Testis (tissue), 5 donors: ENCODE data around the gene TMUB1. TPM values are rescaled to one million over a fixed set of nuclear protein-coding genes. Genes with fewer than 3 reads are reported as not detected.

ENCODE experiments used
- DNase-seq: peaks from one replicate; pipeline ENCODE4 v3.0.0-alpha.2; 2019
- H3K27ac ChIP-seq, 2 donors: fragments of 200-600 bp; sonication (generic); one replicate each; pipeline ENCODE4 v1.5.1; 2019
- H3K27me3 ChIP-seq: fragments of 200-600 bp; sonication (generic); one replicate; pipeline ENCODE4 v1.5.1; 2019
- H3K36me3 ChIP-seq: fragments of 200-600 bp; sonication (generic); one replicate; pipeline ENCODE4 v1.5.1; 2017; ENCODE audit warnings: low read depth; ENCODE audit errors: missing control alignments
- H3K4me1 ChIP-seq: fragments of 200-600 bp; sonication (generic); one replicate; pipeline ENCODE4 v1.5.1; 2019
- H3K4me3 ChIP-seq, 2 donors: fragments of 200-600 bp; sonication (generic); one replicate each; pipeline ENCODE4 v1.5.1; 2017 to 2019
- H3K9me3 ChIP-seq: fragments of 200-600 bp; sonication (generic); one replicate; pipeline ENCODE4 v1.5.1; 2017
- POLR2A ChIP-seq: fragments of 450-650 bp; IDR thresholded peaks from one replicate; pipeline ENCODE4 v1.6.1; 2017; ENCODE audit warnings: antibody characterized with exemption, mild to moderate bottlenecking, moderate library complexity
- WGBS, 2 donors: methylation state at CpG; one replicate each; pipeline ENCODE4 v1.1.5; 2018; 5-methylcytosine and 5-hydroxymethylcytosine counted together
- intact Hi-C: fragments of 100-400 bp; cut with DNase I; formaldehyde crosslinking; loops from one replicate; pipeline ENCODE4 v1.15.1; 2023; ENCODE audit warnings: low total_unique reads
- long read RNA-seq, 2 donors: transcript quantifications; one replicate each; lab custom pipeline, GENCODE V29; 2026
- polyA plus RNA-seq: library from polyadenylated mRNA; stranded (reverse); fragments of 350-450 nt; fragmentation: Illumina TruSeq; extraction: RNeasy Lipid Tissue Mini Kit (QIAGEN cat#74804); gene quantifications from one replicate; pipeline ENCODE4 v1.2.3, GENCODE V29; 2014; ENCODE audit warnings: low read depth, low replicate concordance; ENCODE audit not compliant: insufficient read depth
- total RNA-seq, 2 donors: library from RNA; depleted of rRNA; stranded (reverse); fragments of >200 nt; gene quantifications; one replicate each; pipeline ENCODE4 v1.2.3, GENCODE V29; 2016
- TF ChIP-seq, protein P1 (sequence below), 3 experiments: fragments of 450-650 bp in 2 of 3; fragments of 200-600 bp in 1 of 3; sonication (generic) in 1 of 3; IDR thresholded peaks; one replicate each; pipeline ENCODE4 v1.5.1; 2016 to 2019; ENCODE audit warnings: antibody characterized with exemption in 3 of 3, mild to moderate bottlenecking in 2 of 3, moderate library complexity in 1 of 3

Gene TMUB1, protein sequence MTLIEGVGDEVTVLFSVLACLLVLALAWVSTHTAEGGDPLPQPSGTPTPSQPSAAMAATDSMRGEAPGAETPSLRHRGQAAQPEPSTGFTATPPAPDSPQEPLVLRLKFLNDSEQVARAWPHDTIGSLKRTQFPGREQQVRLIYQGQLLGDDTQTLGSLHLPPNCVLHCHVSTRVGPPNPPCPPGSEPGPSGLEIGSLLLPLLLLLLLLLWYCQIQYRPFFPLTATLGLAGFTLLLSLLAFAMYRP
- total RNA-seq, result 10 to 100 TPM; 63.2 to 68.7 TPM
- polyA plus RNA-seq, result 30.8 TPM
- long read RNA-seq, donor 1, transcript TMUB1-203 (2 exons, 1,549 nt), result minor isoform, 9 of 27 reads
- long read RNA-seq, donor 1, transcript TMUB1-201 (3 exons, 1,353 nt), result major isoform, 17 of 27 reads
- long read RNA-seq, donor 1, partial matches to known transcripts, result 0 of 27 reads
- long read RNA-seq, donor 1, other reads (novel, unspliced or antisense), result 0 of 27 reads
- long read RNA-seq, donor 2, transcript TMUB1-201 (3 exons, 1,353 nt), result major isoform, 10 of 18 reads
- long read RNA-seq, donor 2, transcript TMUB1-203 (2 exons, 1,549 nt), result minor isoform, 7 of 18 reads
- long read RNA-seq, donor 2, partial matches to known transcripts, result 0 of 18 reads
- long read RNA-seq, donor 2, other reads (novel, unspliced or antisense), result 0 of 18 reads

DNA sequence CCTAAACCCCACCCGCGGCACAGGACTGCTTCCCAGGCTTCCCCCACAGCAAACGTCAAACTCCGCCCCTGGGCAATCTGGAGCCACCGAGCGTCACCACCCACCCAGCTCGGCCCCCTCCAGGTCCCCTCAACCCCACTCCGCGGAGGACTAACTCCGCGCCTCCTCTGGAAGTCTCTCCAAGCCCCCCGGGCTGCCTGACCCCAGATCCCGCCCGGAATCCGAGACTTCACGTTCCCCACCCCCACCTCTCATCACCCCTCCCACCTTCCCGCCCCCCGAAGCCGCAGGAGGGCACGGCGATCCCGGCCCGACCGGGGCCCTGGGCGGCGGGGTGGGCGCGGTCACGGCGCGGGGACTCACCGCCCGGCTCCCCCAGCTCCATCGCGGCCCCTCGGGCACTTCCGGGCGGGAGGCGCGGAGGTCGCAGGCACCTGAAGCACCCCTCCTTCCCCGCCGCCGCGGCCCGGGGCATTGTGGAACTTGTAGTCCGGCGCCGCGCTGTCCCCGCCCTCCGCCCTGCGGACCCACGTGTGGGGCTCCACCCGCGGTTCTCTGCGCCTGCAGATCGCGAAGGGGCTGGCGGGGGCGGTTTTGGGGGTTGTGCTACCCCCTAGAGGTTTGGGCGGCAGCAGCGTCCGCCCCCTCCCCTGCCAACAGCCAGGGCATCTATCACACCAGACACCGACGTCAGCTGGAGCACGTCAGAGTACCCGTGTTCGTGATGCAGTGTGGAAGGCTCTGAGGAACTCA is at the start of gene TMUB1:
Gene TMUB1 (minus strand): TSS at position 423 of the 753 bp plus-strand sequence. CDS start 930 bp downstream, outside the sequence.
- H3K4me1 ChIP-seq, result peaks cover 47% of the 10 kb centered on the region
- WGBS, 2 donors, result 0% methylated on average over 56 of the region's 69 CpGs; no CpG with 5 or more reads in 1 of the 2 donors

DNA sequence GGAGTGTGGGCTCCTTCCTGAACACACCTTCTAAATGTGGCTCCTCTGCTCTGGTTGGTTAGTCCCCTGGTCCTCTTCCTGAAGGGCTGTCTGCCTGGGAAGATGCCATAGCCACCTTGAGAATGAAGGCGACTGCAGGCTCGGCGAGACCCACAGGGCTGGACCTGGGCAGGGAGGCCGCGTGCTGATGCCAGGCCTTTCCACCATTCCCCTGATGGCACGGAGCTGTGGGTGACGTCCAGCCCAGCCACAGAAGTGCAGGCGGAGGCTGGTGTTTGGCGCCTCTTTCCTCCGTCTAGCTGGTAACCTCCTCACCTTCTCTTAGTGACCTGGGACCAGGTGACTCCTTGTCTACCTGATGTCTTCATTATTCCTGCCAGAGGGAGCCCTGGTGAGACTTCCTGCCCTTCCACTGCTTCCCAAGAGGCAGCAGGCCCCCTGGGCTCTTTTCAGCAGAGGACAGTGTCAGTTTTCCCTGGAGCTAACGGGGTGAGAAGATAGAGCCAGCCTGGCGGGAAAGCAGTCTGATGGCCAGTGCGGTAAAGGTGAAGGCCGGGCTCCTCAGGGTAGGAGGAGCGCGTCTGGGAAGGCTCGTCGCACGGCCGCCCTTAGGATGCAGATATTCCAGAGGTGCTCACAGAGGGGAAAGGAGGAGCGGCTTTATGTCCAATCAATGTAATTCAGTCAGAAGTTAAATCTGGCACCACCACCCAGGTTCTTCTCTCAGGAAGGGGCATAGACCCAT is 49.3 kb upstream of the TMUB1 start:
- no peaks in the 10 kb centered on the region for H3K9me3 ChIP-seq
- intact Hi-C loops, result no loop called here
- no peak overlapping the region for H3K4me3 ChIP-seq
- no peaks in the 10 kb centered on the region for H3K36me3 ChIP-seq
- TF ChIP-seq, protein P1, sequence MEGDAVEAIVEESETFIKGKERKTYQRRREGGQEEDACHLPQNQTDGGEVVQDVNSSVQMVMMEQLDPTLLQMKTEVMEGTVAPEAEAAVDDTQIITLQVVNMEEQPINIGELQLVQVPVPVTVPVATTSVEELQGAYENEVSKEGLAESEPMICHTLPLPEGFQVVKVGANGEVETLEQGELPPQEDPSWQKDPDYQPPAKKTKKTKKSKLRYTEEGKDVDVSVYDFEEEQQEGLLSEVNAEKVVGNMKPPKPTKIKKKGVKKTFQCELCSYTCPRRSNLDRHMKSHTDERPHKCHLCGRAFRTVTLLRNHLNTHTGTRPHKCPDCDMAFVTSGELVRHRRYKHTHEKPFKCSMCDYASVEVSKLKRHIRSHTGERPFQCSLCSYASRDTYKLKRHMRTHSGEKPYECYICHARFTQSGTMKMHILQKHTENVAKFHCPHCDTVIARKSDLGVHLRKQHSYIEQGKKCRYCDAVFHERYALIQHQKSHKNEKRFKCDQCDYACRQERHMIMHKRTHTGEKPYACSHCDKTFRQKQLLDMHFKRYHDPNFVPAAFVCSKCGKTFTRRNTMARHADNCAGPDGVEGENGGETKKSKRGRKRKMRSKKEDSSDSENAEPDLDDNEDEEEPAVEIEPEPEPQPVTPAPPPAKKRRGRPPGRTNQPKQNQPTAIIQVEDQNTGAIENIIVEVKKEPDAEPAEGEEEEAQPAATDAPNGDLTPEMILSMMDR (IDR thresholded peaks at IDR 0.05), result no peak
- no peak for TF ChIP-seq POLR2A
- H3K27me3 ChIP-seq, result no peaks in the 10 kb centered on the region
- no peak overlapping the region for H3K27ac ChIP-seq
- 94% methylated on average over 20 to 21 of the region's 21 CpGs for WGBS, 2 donors
- H3K4me1 ChIP-seq, result no peaks in the 10 kb centered on the region
- DNase-seq, result no peak

More for the DNA sequence above, at the start of gene TMUB1:
- Histone ChIP-seq H3K36me3 (no peaks in the 10 kb centered on the region), H3K9me3 (no peaks in the 10 kb centered on the region), H3K4me3 (peak within 1 kb of the TSS; percentile 89 to 92), H3K27me3 (no peaks in the 10 kb centered on the region), H3K27ac (peak within 1 kb of the TSS; percentile 94 to 97)
- peak; percentile 87 for DNase-seq
- intact Hi-C loops, result no loop called here
- no peak for TF ChIP-seq POLR2A
- TF ChIP-seq, protein P1 (IDR thresholded peaks at IDR 0.05), result peak in 1 of 3 experiments; percentile 6

DNA sequence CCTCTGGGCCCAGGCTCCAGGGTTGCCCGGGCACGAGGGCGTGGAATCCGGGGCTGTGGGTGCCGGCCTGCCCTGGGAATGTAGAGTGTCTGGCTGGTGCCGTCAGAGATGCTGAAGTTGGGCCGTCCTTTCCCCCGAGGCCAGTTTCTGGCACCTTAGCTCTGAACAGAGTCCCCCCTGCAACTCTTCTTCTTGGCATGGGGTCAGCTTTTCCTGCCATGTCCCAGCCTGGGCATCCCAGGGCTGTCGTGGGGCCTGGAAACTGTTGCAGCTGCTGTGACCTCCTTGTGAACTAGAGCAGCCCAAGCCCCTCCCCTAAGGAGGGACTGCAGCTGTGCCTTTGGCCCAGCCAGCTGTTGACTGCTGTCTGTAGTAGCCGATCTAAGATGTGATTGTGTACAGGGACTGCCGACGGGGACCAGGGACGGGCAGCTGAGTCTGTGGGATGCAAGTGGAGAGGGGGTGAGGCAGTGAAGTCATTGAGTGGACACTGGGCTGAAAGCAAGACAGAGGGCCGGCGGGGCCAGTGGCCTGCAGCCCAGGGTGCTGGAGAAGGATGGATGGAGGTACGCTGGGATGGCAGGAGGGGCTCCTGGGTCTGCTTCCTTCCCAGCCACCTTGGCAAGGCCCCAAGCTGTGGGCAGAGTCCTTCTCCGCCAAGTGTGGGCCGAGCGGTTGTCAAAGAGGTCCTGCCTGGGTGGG is 48.5 kb upstream of the TMUB1 start:
- H3K4me1 ChIP-seq, result no peaks in the 10 kb centered on the region
- no peaks in the 10 kb centered on the region for H3K9me3 ChIP-seq
- H3K27me3 ChIP-seq, result no peaks in the 10 kb centered on the region
- no peak overlapping the region for H3K27ac ChIP-seq
- no peak for DNase-seq
- intact Hi-C loops, result no loop called here
- H3K4me3 ChIP-seq, result no peak overlapping the region
- H3K36me3 ChIP-seq, result no peaks in the 10 kb centered on the region
- TF ChIP-seq, protein P1 (IDR thresholded peaks at IDR 0.05), result no peak
- no peak for TF ChIP-seq POLR2A
- 71 to 79% methylated on average over 15 to 19 of the region's 19 CpGs for WGBS, 2 donors

DNA sequence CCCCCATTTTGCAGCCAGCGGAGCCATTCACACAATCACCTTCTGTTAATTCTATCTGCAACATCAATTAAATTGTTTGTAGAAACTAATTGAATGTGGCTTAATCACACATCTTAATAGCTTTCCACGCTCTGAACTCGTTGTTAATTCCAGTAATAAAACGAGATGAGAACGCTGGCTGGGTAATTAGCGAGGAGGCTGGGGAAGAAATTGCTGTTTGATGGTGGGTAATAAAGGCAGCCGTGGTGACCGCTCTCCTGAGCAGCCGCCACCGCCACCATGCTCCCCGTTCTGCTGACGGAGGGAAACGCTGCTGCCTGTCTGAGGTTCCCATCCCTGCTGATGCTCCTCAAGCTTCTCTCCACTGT is 47.9 kb upstream of the TMUB1 start:
- Histone ChIP-seq H3K9me3 (no peaks in the 10 kb centered on the region), H3K4me3 (no peak overlapping the region), H3K4me1 (no peaks in the 10 kb centered on the region), H3K27me3 (no peaks in the 10 kb centered on the region), H3K36me3 (no peaks in the 10 kb centered on the region), H3K27ac (no peak overlapping the region)
- TF ChIP-seq, protein P1 (IDR thresholded peaks at IDR 0.05), result no peak
- intact Hi-C loops, result no loop called here
- DNase-seq, result no peak
- 89 to 92% methylated on average over 13 of the region's 13 CpGs for WGBS, 2 donors
